GM06990 (cell line): ENCODE results near the gene CEACAM19.

Source experiments
- DNase-seq: peaks from one replicate; pipeline ENCODE4 v3.0.0-alpha.2; 2011; ENCODE audit not compliant: insufficient read length; ENCODE audit errors: extremely low read depth
- H3K27me3 ChIP-seq: replicated peaks from 2 replicates; pipeline ENCODE4 v1.6.0; 2011; ENCODE audit warnings: low read length; ENCODE audit not compliant: control insufficient read depth, insufficient read depth
- H3K36me3 ChIP-seq: 2 replicates; pipeline ENCODE4 v1.5.1; 2011; ENCODE audit warnings: low read length; ENCODE audit not compliant: control insufficient read depth, insufficient read depth
- H3K4me3 ChIP-seq: replicated peaks from 2 replicates; pipeline ENCODE4 v1.5.1; 2011; ENCODE audit warnings: low read depth, mild to moderate bottlenecking, control low read depth, low read length
- CTCF ChIP-seq: IDR thresholded peaks from 2 replicates; pipeline ENCODE4 v1.5.1; 2011; ENCODE audit warnings: low read length, control low read depth, mild to moderate bottlenecking, inconsistent platforms; ENCODE audit not compliant: insufficient read depth, poor library complexity, severe bottlenecking

CEACAM19 gene

GRCh38 chr19:44703336-44704078 lies 32.2 kb downstream of the CEACAM19 start:
- H3K36me3 ChIP-seq = no peaks in the 10 kb centered on the region
- DNase-seq = no peak
- H3K27me3 ChIP-seq = no peaks in the 10 kb centered on the region
- H3K4me3 ChIP-seq = no peak overlapping the region
- no peak for TF ChIP-seq CTCF

- no peak for TF ChIP-seq CTCF
- Histone ChIP-seq H3K27me3 (no peaks in the 10 kb centered on the region), H3K4me3 (no peak overlapping the region), H3K36me3 (no peaks in the 10 kb centered on the region)
- no peak for DNase-seq
These were observed 33.7 kb downstream of the CEACAM19 start for GRCh38 chr19:44704982-44705381.

- no peak for TF ChIP-seq CTCF
These were observed 34.3 kb downstream of the CEACAM19 start for GRCh38 chr19:44705502-44706010.

GRCh38 chr19:44706506-44707236 lies 35.4 kb downstream of the CEACAM19 start:
- Histone ChIP-seq H3K4me3 (no peak overlapping the region), H3K36me3 (no peaks in the 10 kb centered on the region), H3K27me3 (no peaks in the 10 kb centered on the region)
- no peak for TF ChIP-seq CTCF
- DNase-seq = no peak

More at GRCh38 chr19:44705502-44706010, 34.3 kb downstream of the CEACAM19 start:
- H3K4me3 ChIP-seq = no peak overlapping the region
- no peaks in the 10 kb centered on the region for H3K27me3 ChIP-seq
- DNase-seq = no peak
- no peaks in the 10 kb centered on the region for H3K36me3 ChIP-seq

- no peak for TF ChIP-seq CTCF
- Histone ChIP-seq H3K27me3 (no peaks in the 10 kb centered on the region), H3K4me3 (no peak overlapping the region), H3K36me3 (no peaks in the 10 kb centered on the region)
- no peak for DNase-seq
These were observed 36.5 kb downstream of the CEACAM19 start for GRCh38 chr19:44707794-44708193.
